Thyroid gland (tissue), 4 donors: ENCODE results near the gene MYADML2.

ENCODE experiments used
- CTCF ChIP-seq, 6 experiments: fragments of 200-600 bp in 3 of 6; fragments of 450-650 bp in 3 of 6; sonication (generic) in 3 of 6; IDR thresholded peaks; one replicate each; pipeline ENCODE4 v1.5.1; 2016 to 2019; ENCODE audit warnings: antibody characterized with exemption in 6 of 6, mild to moderate bottlenecking in 2 of 6, inconsistent platforms in 1 of 6, moderate library complexity in 1 of 6
- POLR2A ChIP-seq, 2 donors: fragments of 450-650 bp; IDR thresholded peaks; one replicate each; pipeline ENCODE4 v1.6.1; 2017; ENCODE audit warnings: antibody characterized with exemption in 2 of 2, mild to moderate bottlenecking in 2 of 2, moderate library complexity in 1 of 2

GRCh38 chr17:81991684-81992305 is 44.8 kb upstream of the MYADML2 start:
- TF ChIP-seq POLR2A (IDR thresholded peaks at IDR 0.05) (peak in 1 of 2 donors; percentile 33), CTCF (IDR thresholded peaks at IDR 0.05) (peak in 1 of 6 experiments; percentile 6)
